SU-DHL-6 (cell line): Measurements from ENCODE around the gene ALAS1.

Source experiments
- EZH2phosphoT487 ChIP-seq: fragments of 200-600 bp; sonication (generic), shearing (Covaris generic); conservative IDR thresholded peaks from 2 replicates; pipeline ENCODE4 v1.6.1; 2018; ENCODE audit warnings: mild to moderate bottlenecking, antibody characterized with exemption, low read length, moderate library complexity, mixed read lengths
- TF ChIP-seq, protein P1 (sequence below): fragments of 200-600 bp; sonication (generic); IDR thresholded peaks from one replicate; pipeline ENCODE4 v1.5.1; 2017; ENCODE audit warnings: antibody characterized with exemption, mild to moderate bottlenecking, low read length, moderate library complexity; ENCODE audit not compliant: insufficient read depth, poor library complexity, severe bottlenecking

- TF ChIP-seq, protein P1, sequence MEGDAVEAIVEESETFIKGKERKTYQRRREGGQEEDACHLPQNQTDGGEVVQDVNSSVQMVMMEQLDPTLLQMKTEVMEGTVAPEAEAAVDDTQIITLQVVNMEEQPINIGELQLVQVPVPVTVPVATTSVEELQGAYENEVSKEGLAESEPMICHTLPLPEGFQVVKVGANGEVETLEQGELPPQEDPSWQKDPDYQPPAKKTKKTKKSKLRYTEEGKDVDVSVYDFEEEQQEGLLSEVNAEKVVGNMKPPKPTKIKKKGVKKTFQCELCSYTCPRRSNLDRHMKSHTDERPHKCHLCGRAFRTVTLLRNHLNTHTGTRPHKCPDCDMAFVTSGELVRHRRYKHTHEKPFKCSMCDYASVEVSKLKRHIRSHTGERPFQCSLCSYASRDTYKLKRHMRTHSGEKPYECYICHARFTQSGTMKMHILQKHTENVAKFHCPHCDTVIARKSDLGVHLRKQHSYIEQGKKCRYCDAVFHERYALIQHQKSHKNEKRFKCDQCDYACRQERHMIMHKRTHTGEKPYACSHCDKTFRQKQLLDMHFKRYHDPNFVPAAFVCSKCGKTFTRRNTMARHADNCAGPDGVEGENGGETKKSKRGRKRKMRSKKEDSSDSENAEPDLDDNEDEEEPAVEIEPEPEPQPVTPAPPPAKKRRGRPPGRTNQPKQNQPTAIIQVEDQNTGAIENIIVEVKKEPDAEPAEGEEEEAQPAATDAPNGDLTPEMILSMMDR = no peak
- TF ChIP-seq EZH2phosphoT487 = no peak
These were observed 29.8 kb downstream of the ALAS1 start for GRCh38 chr3:52227766-52228165.
